ENCODE measurements around the gene MYLK. TPM values are rescaled to one million over a fixed set of nuclear protein-coding genes. Genes with fewer than 3 reads are reported as not detected.
A peak's percentile ranks its signal among the peaks of the same experiment; 100 is the strongest.
"Not testable (repeated sequence)": the region's sequence is repeated elsewhere in the genome, so short reads cannot be mapped to it uniquely, and the experiment has no call there.

Gene MYLK
- total RNA-seq, 1 donor: 11.3 TPM

GRCh38 chr3:123753286-123753685 is 130.8 kb downstream of the MYLK start:
- DNase-seq (ENCODE audit: low read depth in 2 of 3, low spot score in 2 of 3): no peak

GRCh38 chr3:123752228-123752627 is 131.9 kb downstream of the MYLK start:
- no peak for DNase-seq (ENCODE audit: low read depth in 2 of 3, low spot score in 2 of 3)

- no peak for DNase-seq (ENCODE audit: low read depth in 2 of 3, low spot score in 2 of 3)
Measured at GRCh38 chr3:123751433-123751832, 132.7 kb downstream of the MYLK start.

- no peak for DNase-seq (ENCODE audit: low read depth in 2 of 3, low spot score in 2 of 3)
Measured at GRCh38 chr3:123750659-123751420, 133.3 kb downstream of the MYLK start.

- DNase-seq (ENCODE audit: low read depth in 2 of 3, low spot score in 2 of 3): no peak
Measured at GRCh38 chr3:123750209-123750608, 133.9 kb downstream of the MYLK start.

GRCh38 chr3:123749711-123750110 is 134.4 kb downstream of the MYLK start:
- DNase-seq (ENCODE audit: low read depth in 2 of 3, low spot score in 2 of 3): no peak

DNA sequence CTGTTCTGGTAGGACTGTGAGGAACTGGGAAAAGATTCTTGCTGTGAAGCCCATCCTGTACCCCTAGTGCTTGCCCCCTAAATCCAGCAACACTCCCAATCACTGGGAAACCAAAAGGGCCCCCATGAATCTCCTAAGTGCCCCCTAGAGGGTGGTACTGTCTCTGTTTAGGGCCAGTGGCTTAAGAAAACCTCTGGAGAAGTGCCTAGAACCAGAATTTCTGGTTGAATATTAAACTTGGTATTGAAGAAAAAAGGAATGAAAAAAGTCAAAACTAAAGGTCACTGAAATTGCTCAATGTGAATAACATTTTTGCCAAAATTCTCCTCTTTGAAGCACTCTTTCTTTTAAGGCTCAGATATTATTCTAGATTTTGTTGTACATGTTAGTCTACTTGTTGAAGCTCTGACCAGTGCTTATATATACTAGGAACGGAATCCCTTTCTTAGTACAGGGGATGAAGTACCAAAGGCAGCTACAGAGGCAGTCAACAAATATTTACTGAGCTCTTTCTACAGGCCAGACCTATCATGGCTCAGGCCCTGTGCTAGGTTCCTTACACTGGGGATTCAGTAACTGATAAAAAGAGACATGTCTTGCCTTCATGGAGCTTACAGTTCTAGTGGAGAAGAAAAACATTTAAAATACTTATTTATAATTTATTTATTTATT is 138.8 kb downstream of the MYLK start:
- DNase-seq (ENCODE audit: low read depth in 2 of 3, low spot score in 2 of 3): peak in 2 of 3 donors; percentile 9 to 18

- DNase-seq (ENCODE audit: low read depth in 2 of 3, low spot score in 2 of 3): no peak
Measured at GRCh38 chr3:123744064-123744463, 140.1 kb downstream of the MYLK start.

GRCh38 chr3:123743121-123743520 is 141.0 kb downstream of the MYLK start:
- DNase-seq (ENCODE audit: low read depth in 2 of 3, low spot score in 2 of 3): no peak

GRCh38 chr3:123741041-123741511 is 143.1 kb downstream of the MYLK start:
- no peak for DNase-seq (ENCODE audit: low read depth in 2 of 3, low spot score in 2 of 3)

GRCh38 chr3:123740391-123740822 is 143.7 kb downstream of the MYLK start:
- DNase-seq (ENCODE audit: low read depth in 2 of 3, low spot score in 2 of 3): no peak

DNA sequence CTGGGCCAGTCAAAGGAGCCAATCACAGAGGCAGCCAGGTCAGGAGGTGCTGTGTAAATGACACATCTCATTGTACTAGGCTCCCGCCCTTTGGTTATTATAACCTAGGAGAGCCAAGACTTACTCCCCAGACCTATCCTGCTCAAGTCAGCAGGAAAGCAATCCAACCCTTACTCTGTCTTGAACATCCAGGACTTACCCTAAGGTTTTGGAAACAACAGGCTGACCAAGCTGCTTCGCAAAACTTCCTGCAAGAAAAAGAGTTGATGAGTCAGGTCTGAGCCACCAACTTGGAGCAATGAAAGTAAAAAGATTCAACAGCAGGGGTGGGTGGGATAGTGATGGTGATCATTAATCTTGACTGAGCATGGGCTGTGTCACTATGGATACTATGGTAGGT is 144.4 kb downstream of the MYLK start:
- DNase-seq (ENCODE audit: low read depth in 2 of 3, low spot score in 2 of 3): no peak

- no peak for DNase-seq (ENCODE audit: low read depth in 2 of 3, low spot score in 2 of 3)
Measured at GRCh38 chr3:123739106-123739505, 145.0 kb downstream of the MYLK start.

GRCh38 chr3:123738522-123738921 is 145.6 kb downstream of the MYLK start:
- DNase-seq (ENCODE audit: low read depth in 2 of 3, low spot score in 2 of 3): not testable (repeated sequence)

DNA sequence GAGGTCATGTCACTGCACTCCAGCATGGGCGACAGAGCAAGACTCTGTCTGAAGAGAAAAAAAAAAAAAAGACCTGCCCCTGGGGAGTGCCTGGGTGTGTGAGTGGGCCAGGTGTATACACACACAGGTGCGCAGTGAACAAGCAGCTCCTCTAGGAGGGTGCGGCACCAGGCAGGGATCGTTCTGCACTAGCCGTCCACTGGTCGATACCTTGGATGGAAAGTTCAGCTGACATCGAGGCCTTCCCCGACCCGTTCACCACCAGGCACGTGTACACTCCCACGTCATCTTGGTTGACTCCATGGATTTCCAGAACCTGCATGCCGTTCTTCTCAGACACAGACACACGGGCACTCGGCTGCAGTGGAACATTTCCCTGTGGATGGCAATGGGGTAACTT is 147.0 kb downstream of the MYLK start:
- DNase-seq (ENCODE audit: low read depth in 2 of 3, low spot score in 2 of 3): no peak

- no peak for DNase-seq (ENCODE audit: low read depth in 2 of 3, low spot score in 2 of 3)
Measured at GRCh38 chr3:123735456-123735855, 148.7 kb downstream of the MYLK start.

GRCh38 chr3:123734527-123734902 is 149.6 kb downstream of the MYLK start:
- no peak for DNase-seq (ENCODE audit: low read depth in 2 of 3, low spot score in 2 of 3)

DNA sequence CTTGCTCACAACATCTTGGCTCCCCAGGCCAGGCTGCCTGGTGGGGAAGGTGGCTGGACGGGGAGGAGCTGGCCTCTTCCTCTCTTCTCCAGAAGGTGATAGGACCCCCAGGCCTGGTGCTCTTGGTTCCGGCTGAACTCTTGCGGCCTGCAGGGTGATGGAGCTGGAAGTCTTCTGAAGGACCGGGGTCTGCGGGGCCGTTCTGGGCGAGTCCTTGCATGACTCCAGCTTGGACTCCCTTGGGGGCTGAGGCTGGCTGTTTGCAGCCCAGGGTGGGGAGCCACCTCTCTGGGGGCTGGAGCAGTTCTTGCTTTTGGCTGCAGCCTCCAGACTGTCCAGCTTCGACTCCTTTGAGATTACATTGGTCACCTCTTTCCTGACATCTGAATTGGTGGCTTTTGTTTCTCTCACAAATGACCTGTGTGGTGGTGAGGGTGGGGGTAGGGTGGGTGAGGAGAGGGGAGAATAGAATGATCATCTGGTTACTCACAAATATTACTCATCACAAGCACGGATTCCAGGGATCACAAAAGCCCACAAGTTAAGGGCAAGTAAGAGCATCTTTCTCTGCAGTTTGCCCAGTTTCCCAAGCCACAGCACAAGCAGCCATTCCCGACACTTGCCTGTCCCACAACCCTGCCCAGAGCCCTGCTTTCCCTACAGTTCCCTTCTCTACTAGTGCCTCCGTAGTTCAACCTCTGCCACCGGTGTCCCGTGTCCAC is 150.2 kb downstream of the MYLK start:
- DNase-seq (ENCODE audit: low read depth in 2 of 3, low spot score in 2 of 3): no peak

DNA sequence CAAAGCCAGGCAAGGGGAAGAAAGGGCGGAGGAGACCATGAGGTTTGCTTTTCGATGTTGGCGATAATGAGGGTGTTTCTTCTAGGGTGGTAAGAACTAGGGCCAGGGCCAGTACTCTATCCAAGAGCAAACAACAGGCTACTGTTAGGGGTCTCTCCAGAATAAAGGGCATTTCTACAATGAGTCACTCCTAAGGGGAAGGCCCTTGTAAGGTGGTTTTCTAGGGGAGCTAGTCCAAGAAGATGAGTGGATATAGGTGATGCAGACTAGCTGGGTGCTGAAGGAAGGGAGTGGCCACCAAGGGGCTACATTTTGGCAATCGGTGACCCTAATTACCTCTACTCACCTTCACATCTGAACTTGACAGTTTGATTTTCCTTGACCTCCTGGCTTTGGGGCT is 150.8 kb downstream of the MYLK start:
- DNase-seq (ENCODE audit: low read depth in 2 of 3, low spot score in 2 of 3): no peak

GRCh38 chr3:123732447-123732846 is 151.7 kb downstream of the MYLK start:
- no peak for DNase-seq (ENCODE audit: low read depth in 2 of 3, low spot score in 2 of 3)

DNA sequence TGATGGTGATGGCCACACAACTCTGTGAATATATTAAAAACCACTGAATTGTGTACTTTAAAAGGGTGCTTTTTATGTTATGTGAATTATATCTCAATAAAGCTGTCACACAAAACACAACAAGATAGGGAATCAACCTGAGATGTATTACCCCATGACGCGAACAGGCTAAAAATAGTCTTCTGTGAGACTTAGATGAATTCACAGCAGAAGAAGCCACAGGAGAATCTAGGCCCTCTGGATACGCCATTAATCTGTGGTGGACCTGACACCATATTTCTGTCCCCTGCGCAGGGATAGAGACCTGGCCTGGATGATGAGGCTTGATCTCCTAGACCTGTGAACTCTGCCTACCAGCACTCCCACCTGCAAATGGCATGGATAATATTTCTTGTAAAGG is 153.3 kb downstream of the MYLK start:
- DNase-seq (ENCODE audit: low read depth in 2 of 3, low spot score in 2 of 3): no peak

- DNase-seq (ENCODE audit: low read depth in 2 of 3, low spot score in 2 of 3): no peak
Measured at GRCh38 chr3:123728991-123729390, 155.1 kb downstream of the MYLK start.
